Measurements from ENCODE around the gene ZNF592.

The ZNF592 gene

DNA sequence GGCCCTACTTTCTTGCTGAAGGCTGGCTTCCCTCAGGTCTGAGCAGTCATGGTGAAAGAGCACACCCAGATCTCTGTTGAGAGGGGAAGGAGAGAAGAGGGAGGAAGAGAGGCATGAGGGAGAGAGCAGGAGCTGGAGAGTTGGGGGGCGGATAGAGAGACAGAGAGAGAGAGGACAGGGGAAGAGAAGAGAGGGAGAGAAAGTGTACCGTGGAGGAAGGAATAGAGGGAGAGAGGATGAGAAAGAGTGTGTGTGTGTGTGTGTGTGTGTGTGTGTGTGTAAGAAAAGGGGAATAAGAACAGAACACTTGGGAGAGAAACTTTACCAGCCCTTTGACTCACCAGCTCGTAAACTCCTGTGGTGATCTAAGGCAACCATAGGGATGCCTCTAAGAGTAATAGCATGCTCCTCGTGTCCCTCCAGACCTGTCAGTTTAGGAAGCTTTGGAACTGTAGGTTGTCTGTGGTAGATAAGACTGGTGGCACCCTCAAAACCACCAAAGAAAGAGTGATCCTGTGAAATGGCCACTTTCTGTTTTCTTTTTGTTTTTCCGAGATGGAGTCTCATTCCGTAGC lies 18.2 kb downstream of the ZNF592 start:
- no peak for ATAC-seq
- TF ChIP-seq SNAI2 (CRISPR knock-in tag; IDR thresholded peaks at IDR 0.05) (no peak), ZNF70 (CRISPR knock-in tag; IDR thresholded peaks at IDR 0.05) (no peak), ZC3H10 (CRISPR knock-in tag; IDR thresholded peaks at IDR 0.05) (no peak), OSR1 (CRISPR knock-in tag; IDR thresholded peaks at IDR 0.05) (no peak), ARNTL (CRISPR knock-in tag; IDR thresholded peaks at IDR 0.05; ENCODE audit: borderline replicate concordance, low read depth) (no peak), RARB (CRISPR knock-in tag; IDR thresholded peaks at IDR 0.05) (no peak)
- TF ChIP-seq, protein P1, sequence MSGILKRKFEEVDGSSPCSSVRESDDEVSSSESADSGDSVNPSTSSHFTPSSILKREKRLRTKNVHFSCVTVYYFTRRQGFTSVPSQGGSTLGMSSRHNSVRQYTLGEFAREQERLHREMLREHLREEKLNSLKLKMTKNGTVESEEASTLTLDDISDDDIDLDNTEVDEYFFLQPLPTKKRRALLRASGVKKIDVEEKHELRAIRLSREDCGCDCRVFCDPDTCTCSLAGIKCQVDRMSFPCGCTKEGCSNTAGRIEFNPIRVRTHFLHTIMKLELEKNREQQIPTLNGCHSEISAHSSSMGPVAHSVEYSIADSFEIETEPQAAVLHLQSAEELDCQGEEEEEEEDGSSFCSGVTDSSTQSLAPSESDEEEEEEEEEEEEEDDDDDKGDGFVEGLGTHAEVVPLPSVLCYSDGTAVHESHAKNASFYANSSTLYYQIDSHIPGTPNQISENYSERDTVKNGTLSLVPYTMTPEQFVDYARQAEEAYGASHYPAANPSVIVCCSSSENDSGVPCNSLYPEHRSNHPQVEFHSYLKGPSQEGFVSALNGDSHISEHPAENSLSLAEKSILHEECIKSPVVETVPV (CRISPR knock-in tag; IDR thresholded peaks at IDR 0.05), result no peak
- TF ChIP-seq, protein P2, sequence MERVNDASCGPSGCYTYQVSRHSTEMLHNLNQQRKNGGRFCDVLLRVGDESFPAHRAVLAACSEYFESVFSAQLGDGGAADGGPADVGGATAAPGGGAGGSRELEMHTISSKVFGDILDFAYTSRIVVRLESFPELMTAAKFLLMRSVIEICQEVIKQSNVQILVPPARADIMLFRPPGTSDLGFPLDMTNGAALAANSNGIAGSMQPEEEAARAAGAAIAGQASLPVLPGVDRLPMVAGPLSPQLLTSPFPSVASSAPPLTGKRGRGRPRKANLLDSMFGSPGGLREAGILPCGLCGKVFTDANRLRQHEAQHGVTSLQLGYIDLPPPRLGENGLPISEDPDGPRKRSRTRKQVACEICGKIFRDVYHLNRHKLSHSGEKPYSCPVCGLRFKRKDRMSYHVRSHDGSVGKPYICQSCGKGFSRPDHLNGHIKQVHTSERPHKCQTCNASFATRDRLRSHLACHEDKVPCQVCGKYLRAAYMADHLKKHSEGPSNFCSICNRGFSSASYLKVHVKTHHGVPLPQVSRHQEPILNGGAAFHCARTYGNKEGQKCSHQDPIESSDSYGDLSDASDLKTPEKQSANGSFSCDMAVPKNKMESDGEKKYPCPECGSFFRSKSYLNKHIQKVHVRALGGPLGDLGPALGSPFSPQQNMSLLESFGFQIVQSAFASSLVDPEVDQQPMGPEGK (CRISPR knock-in tag; IDR thresholded peaks at IDR 0.05; ENCODE audit: borderline replicate concordance), result no peak
- TF ChIP-seq, protein P3, sequence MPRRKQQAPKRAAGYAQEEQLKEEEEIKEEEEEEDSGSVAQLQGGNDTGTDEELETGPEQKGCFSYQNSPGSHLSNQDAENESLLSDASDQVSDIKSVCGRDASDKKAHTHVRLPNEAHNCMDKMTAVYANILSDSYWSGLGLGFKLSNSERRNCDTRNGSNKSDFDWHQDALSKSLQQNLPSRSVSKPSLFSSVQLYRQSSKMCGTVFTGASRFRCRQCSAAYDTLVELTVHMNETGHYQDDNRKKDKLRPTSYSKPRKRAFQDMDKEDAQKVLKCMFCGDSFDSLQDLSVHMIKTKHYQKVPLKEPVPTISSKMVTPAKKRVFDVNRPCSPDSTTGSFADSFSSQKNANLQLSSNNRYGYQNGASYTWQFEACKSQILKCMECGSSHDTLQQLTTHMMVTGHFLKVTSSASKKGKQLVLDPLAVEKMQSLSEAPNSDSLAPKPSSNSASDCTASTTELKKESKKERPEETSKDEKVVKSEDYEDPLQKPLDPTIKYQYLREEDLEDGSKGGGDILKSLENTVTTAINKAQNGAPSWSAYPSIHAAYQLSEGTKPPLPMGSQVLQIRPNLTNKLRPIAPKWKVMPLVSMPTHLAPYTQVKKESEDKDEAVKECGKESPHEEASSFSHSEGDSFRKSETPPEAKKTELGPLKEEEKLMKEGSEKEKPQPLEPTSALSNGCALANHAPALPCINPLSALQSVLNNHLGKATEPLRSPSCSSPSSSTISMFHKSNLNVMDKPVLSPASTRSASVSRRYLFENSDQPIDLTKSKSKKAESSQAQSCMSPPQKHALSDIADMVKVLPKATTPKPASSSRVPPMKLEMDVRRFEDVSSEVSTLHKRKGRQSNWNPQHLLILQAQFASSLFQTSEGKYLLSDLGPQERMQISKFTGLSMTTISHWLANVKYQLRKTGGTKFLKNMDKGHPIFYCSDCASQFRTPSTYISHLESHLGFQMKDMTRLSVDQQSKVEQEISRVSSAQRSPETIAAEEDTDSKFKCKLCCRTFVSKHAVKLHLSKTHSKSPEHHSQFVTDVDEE (CRISPR knock-in tag; IDR thresholded peaks at IDR 0.05), result no peak

DNA sequence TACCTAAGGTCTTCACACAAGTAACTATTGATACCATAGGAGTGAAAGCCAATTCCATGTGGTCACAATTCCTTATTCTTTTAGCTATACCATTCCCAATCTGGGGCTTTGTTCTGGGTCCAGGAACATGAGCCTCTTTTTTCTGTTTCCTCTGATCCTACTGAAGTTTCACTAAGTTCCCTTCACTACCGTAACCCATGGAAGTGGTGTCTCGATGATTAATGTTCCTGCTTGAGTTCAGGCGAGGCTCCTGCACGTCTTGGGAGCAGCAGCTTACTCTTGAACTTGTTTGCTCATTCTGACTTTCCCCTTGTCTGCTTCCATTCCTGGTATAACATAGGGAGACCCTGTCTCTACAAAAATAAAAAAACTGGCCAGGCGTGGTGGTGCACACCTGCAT lies 23.6 kb downstream of the ZNF592 start:
- no peak for ATAC-seq
- TF ChIP-seq ESRRG (CRISPR knock-in tag; IDR thresholded peaks at IDR 0.05), result no peak
- no peak for TF ChIP-seq GLIS3 (CRISPR knock-in tag; IDR thresholded peaks at IDR 0.05)
- no peak for TF ChIP-seq TCF4 (CRISPR knock-in tag; IDR thresholded peaks at IDR 0.05; ENCODE audit: borderline replicate concordance)
- no peak for TF ChIP-seq BACH2 (CRISPR knock-in tag; IDR thresholded peaks at IDR 0.05; ENCODE audit: borderline replicate concordance)
- TF ChIP-seq, protein P1 (CRISPR knock-in tag; IDR thresholded peaks at IDR 0.05), result no peak
- TF ChIP-seq, protein P4, sequence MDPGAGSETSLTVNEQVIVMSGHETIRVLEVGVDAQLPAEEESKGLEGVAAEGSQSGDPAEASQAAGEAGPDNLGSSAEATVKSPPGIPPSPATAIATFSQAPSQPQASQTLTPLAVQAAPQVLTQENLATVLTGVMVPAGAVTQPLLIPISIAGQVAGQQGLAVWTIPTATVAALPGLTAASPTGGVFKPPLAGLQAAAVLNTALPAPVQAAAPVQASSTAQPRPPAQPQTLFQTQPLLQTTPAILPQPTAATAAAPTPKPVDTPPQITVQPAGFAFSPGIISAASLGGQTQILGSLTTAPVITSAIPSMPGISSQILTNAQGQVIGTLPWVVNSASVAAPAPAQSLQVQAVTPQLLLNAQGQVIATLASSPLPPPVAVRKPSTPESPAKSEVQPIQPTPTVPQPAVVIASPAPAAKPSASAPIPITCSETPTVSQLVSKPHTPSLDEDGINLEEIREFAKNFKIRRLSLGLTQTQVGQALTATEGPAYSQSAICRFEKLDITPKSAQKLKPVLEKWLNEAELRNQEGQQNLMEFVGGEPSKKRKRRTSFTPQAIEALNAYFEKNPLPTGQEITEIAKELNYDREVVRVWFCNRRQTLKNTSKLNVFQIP (CRISPR knock-in tag; IDR thresholded peaks at IDR 0.05; ENCODE audit: borderline replicate concordance, low read depth), result no peak
- no peak for TF ChIP-seq TOX (CRISPR knock-in tag; IDR thresholded peaks at IDR 0.05; ENCODE audit: borderline replicate concordance)
- TF ChIP-seq PPARA (CRISPR knock-in tag; IDR thresholded peaks at IDR 0.05; ENCODE audit: borderline replicate concordance), result no peak
- no peak for TF ChIP-seq ARNTL (CRISPR knock-in tag; IDR thresholded peaks at IDR 0.05; ENCODE audit: borderline replicate concordance, low read depth)
- TF ChIP-seq ZFP3 (CRISPR knock-in tag; IDR thresholded peaks at IDR 0.05), result no peak
- TF ChIP-seq ZNF70 (CRISPR knock-in tag; IDR thresholded peaks at IDR 0.05), result no peak
- TF ChIP-seq CSDC2 (CRISPR knock-in tag; IDR thresholded peaks at IDR 0.05), result no peak

DNA sequence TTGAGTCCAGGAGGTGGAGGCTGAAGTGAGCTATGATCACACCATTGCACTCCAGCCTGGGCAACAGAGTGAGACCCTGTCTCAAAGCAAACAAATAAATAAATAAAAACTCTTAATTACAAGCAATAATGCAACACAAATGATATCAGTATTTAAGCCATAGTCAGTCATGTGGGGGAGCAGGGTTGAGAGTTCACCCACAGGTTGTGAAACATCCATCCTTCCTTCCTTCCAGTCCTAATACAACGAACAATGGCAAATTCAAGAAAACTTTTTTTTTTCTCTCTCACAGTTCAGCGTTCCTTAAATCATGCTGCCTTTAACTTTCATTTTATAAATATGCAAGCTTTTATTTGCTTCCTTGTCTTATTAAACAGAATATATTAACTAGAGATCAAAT lies 24.1 kb downstream of the ZNF592 start:
- no peak for ATAC-seq
- TF ChIP-seq ESRRG (CRISPR knock-in tag; IDR thresholded peaks at IDR 0.05) (no peak), ARNTL (CRISPR knock-in tag; IDR thresholded peaks at IDR 0.05; ENCODE audit: borderline replicate concordance, low read depth) (no peak), ISL1 (CRISPR knock-in tag; IDR thresholded peaks at IDR 0.05) (no peak), TCF4 (CRISPR knock-in tag; IDR thresholded peaks at IDR 0.05; ENCODE audit: borderline replicate concordance) (no peak), OSR1 (CRISPR knock-in tag; IDR thresholded peaks at IDR 0.05) (no peak), ZFP3 (CRISPR knock-in tag; IDR thresholded peaks at IDR 0.05) (no peak), SNAI2 (CRISPR knock-in tag; IDR thresholded peaks at IDR 0.05) (no peak), RARB (CRISPR knock-in tag; IDR thresholded peaks at IDR 0.05) (no peak), BACH2 (CRISPR knock-in tag; IDR thresholded peaks at IDR 0.05; ENCODE audit: borderline replicate concordance) (no peak)
- TF ChIP-seq, protein P2 (CRISPR knock-in tag; IDR thresholded peaks at IDR 0.05; ENCODE audit: borderline replicate concordance), result no peak
- TF ChIP-seq, protein P5, sequence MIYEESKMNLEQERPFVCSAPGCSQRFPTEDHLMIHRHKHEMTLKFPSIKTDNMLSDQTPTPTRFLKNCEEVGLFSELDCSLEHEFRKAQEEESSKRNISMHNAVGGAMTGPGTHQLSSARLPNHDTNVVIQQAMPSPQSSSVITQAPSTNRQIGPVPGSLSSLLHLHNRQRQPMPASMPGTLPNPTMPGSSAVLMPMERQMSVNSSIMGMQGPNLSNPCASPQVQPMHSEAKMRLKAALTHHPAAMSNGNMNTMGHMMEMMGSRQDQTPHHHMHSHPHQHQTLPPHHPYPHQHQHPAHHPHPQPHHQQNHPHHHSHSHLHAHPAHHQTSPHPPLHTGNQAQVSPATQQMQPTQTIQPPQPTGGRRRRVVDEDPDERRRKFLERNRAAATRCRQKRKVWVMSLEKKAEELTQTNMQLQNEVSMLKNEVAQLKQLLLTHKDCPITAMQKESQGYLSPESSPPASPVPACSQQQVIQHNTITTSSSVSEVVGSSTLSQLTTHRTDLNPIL (CRISPR knock-in tag; IDR thresholded peaks at IDR 0.05; ENCODE audit: low read depth), result no peak
